ENCODE measurements around the gene MAOA.
"Not testable (repeated sequence)": the region's sequence is repeated elsewhere in the genome, so short reads cannot be mapped to it uniquely, and the experiment has no call there.

Gene MAOA

GRCh38 chrX:43718546-43718945 is 62.4 kb downstream of the MAOA start:
- no peak for DNase-seq

GRCh38 chrX:43718956-43719355 is 62.9 kb downstream of the MAOA start:
- DNase-seq = no peak

- DNase-seq = no peak
Observed at GRCh38 chrX:43720082-43720481, 64.0 kb downstream of the MAOA start.

GRCh38 chrX:43720961-43721360 is 64.9 kb downstream of the MAOA start:
- DNase-seq = no peak

GRCh38 chrX:43725227-43725626 is 69.1 kb downstream of the MAOA start:
- not testable (repeated sequence) for DNase-seq

GRCh38 chrX:43727254-43727653 is 71.2 kb downstream of the MAOA start:
- DNase-seq = not testable (repeated sequence)

- no peak for DNase-seq
Observed at GRCh38 chrX:43728002-43728401, 71.9 kb downstream of the MAOA start.

- DNase-seq = no peak
Observed at GRCh38 chrX:43728966-43729365, 72.9 kb downstream of the MAOA start.

- DNase-seq = no peak
Observed at GRCh38 chrX:43731086-43731485, 75.0 kb downstream of the MAOA start.

- no peak for DNase-seq
Observed at GRCh38 chrX:43733699-43734098, 77.6 kb downstream of the MAOA start.

GRCh38 chrX:43734444-43734843 is 78.3 kb downstream of the MAOA start:
- DNase-seq = no peak

GRCh38 chrX:43735534-43735933 is 79.4 kb downstream of the MAOA start:
- DNase-seq = no peak

- peak; percentile 50 for DNase-seq
Observed at GRCh38 chrX:43735957-43736356, 79.9 kb downstream of the MAOA start.

- DNase-seq = no peak
Observed at GRCh38 chrX:43741843-43742573, 85.9 kb downstream of the MAOA start.

- no peak for DNase-seq
Observed at GRCh38 chrX:43743100-43743822, 87.2 kb downstream of the MAOA start.

- no peak for DNase-seq
Observed at GRCh38 chrX:43744284-43744683, 88.2 kb downstream of the MAOA start.

- DNase-seq = no peak
Observed at GRCh38 chrX:43745938-43746721, 90.0 kb downstream of the MAOA start.

- DNase-seq = no peak
Observed at GRCh38 chrX:43747476-43747875, 91.4 kb downstream of the MAOA start.

GRCh38 chrX:43750248-43750676 is 94.2 kb downstream of the MAOA start:
- peak; percentile 60 for DNase-seq

- no peak for DNase-seq
Observed at GRCh38 chrX:43753637-43754036, 97.5 kb downstream of the MAOA start.

- no peak for DNase-seq
Observed at GRCh38 chrX:43756076-43756475, 100.0 kb downstream of the MAOA start.

GRCh38 chrX:43758044-43758443 is 101.9 kb downstream of the MAOA start:
- DNase-seq = no peak

- no peak for DNase-seq
Observed at GRCh38 chrX:43785930-43786591, 130.0 kb downstream of the MAOA start.

Data from NCI-H748 treated with DMSO at 0.1 percent for 48 hours (cell line).